ENCODE measurements around the gene GOLGA6L10. TPM values are rescaled to one million over a fixed set of nuclear protein-coding genes. Genes with fewer than 3 reads are reported as not detected.
"Not testable (repeated sequence)": the region's sequence is repeated elsewhere in the genome, so short reads cannot be mapped to it uniquely, and the experiment has no call there.

The GOLGA6L10 gene, protein sequence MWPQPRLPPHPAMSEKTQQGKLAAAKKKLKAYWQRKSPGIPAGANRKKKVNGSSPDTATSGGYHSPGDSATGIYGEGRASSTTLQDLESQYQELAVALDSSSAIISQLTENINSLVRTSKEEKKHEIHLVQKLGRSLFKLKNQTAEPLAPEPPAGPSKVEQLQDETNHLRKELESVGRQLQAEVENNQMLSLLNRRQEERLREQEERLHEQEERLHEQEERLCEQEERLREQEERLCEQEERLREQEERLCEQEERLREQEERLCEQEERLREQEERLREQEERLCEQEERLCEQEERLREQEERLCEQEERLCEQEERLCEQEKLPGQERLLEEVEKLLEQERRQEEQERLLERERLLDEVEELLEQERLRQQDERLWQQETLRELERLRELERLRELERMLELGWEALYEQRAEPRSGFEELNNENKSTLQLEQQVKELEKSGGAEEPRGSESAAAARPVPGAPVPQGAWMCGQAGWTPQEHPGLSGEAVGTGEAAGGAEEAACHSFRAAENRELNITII
- 2.0 TPM in 2 replicates for total RNA-seq (2021)
- long read RNA-seq, result 0 reads

- not testable (repeated sequence) for H2AFZ ChIP-seq (ENCODE audit: low read length); H2BK5ac ChIP-seq (ENCODE audit: insufficient read length, low read length)
- no CpG with 5 or more reads among the region's 9 CpGs for WGBS (ENCODE audit: extremely low coverage, insufficient read length, low lambda C conversion rate)
These were observed at the start of gene GOLGA6L10 for GRCh38 chr15:82349375-82349774. Gene GOLGA6L10 (minus strand): TSS chr15:82349475. CDS start chr15:82349375, 100 bp downstream.

More at GRCh38 chr15:82349375-82349774, at the start of gene GOLGA6L10:
- H2BK20ac ChIP-seq (ENCODE audit: low read depth, low read length, poor library complexity, severe bottlenecking); H3K27me3 Mint-ChIP-seq (ENCODE audit: low read depth); H3K56ac ChIP-seq (ENCODE audit: insufficient read length, low read depth, low read length); H4K5ac ChIP-seq (ENCODE audit: insufficient read length, low read depth, low read length); H4K8ac ChIP-seq (replicated peaks; ENCODE audit: insufficient read length, low read depth, low read length); H3K9me3 ChIP-seq (ENCODE audit: control insufficient read depth, low read depth, low read length); H3K27me3 ChIP-seq (ENCODE audit: insufficient read depth, low read length); H3K23me2 ChIP-seq (ENCODE audit: insufficient read length, low read depth, low read length, poor library complexity, severe bottlenecking); H3K4ac ChIP-seq (ENCODE audit: low read depth, low read length); H3T11ph ChIP-seq (ENCODE audit: low read length); H3K9me3 Mint-ChIP-seq; H2BK15ac ChIP-seq (ENCODE audit: low read depth, low read length); H3K23ac ChIP-seq (ENCODE audit: insufficient read length, low read depth, low read length); H2BK120ac ChIP-seq (ENCODE audit: low read depth, low read length, poor library complexity, severe bottlenecking); H2BK12ac ChIP-seq (ENCODE audit: insufficient read length, low read depth, low read length); H3K27ac Mint-ChIP-seq; H3K79me1 ChIP-seq (ENCODE audit: insufficient read depth, low read depth, low read length, poor library complexity, severe bottlenecking); H3K79me2 ChIP-seq (ENCODE audit: insufficient read depth, low read length); H3K27ac ChIP-seq (ENCODE audit: insufficient read length, low read depth, low read length); H3K36me3 Mint-ChIP-seq (ENCODE audit: insufficient read depth in 1 of 3, low read depth in 3 of 3); H4K91ac ChIP-seq (ENCODE audit: insufficient read length, low read depth, low read length); H2AK5ac ChIP-seq (ENCODE audit: insufficient read length, low read length); H4K20me1 ChIP-seq (ENCODE audit: control insufficient read depth, insufficient read depth, insufficient read length); DNase-seq; H3K4me2 ChIP-seq (ENCODE audit: insufficient read depth, insufficient read length, low read length); H3K4me1 Mint-ChIP-seq; H3K9ac ChIP-seq (ENCODE audit: extremely low read depth, insufficient read length, low read length); H3K4me3 Mint-ChIP-seq; H3K14ac ChIP-seq (ENCODE audit: insufficient read depth, low read length); H3K4me1 ChIP-seq (ENCODE audit: insufficient read depth, low read length); H3K18ac ChIP-seq (ENCODE audit: insufficient read length, low read depth, low read length): not testable (repeated sequence)
